ENCODE data around the gene CPLANE1. TPM values are rescaled to one million over a fixed set of nuclear protein-coding genes. Genes with fewer than 3 reads are reported as not detected.

Gene CPLANE1
- total and polyA plus RNA-seq, 2 donors from 2014 or later: 3.7 to 23.3 TPM

DNA sequence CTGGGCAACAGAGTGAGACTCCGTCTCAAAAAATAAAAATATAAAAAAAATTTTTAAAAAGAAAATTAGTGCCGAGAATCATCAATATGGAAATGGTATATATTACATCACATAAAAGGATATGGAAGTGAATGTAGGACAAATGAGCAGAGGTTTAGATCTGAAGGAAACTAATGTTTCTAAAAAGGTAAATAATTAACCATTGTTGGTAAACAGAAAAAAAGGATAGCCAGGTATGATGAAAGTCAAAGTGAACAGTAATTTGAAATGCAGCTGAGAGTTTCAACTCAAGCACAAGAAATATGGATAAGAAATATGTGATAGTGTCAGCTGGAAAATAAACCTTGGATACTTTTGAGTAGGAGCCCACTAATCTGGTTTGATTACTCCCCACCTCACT lies 76.2 kb downstream of the CPLANE1 start:
- no peak overlapping the region for H3K9ac ChIP-seq (ENCODE audit: low read length in 3 of 3)
- no peaks in the 10 kb centered on the region for H3K27me3 ChIP-seq (ENCODE audit: control insufficient read depth, insufficient read depth, low read length)
- intact Hi-C loops (cut with DNase I): no loop called here
- no peaks in the 10 kb centered on the region for H3K4me1 ChIP-seq (ENCODE audit: control insufficient read depth in 2 of 3, insufficient read depth in 2 of 3, low read depth in 1 of 3, low read length in 3 of 3)
- DNase-seq: no peak
- TF ChIP-seq, protein P1, sequence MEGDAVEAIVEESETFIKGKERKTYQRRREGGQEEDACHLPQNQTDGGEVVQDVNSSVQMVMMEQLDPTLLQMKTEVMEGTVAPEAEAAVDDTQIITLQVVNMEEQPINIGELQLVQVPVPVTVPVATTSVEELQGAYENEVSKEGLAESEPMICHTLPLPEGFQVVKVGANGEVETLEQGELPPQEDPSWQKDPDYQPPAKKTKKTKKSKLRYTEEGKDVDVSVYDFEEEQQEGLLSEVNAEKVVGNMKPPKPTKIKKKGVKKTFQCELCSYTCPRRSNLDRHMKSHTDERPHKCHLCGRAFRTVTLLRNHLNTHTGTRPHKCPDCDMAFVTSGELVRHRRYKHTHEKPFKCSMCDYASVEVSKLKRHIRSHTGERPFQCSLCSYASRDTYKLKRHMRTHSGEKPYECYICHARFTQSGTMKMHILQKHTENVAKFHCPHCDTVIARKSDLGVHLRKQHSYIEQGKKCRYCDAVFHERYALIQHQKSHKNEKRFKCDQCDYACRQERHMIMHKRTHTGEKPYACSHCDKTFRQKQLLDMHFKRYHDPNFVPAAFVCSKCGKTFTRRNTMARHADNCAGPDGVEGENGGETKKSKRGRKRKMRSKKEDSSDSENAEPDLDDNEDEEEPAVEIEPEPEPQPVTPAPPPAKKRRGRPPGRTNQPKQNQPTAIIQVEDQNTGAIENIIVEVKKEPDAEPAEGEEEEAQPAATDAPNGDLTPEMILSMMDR (IDR thresholded peaks at IDR 0.05; ENCODE audit: borderline replicate concordance, extremely low read depth, insufficient read depth): no peak
- peaks cover 2 to 60% (median 34%) of the 10 kb centered on the region in 3 donors for H3K36me3 ChIP-seq (ENCODE audit: control insufficient read depth in 2 of 3, insufficient read depth in 3 of 3, low read length in 3 of 3)
- FAIRE-seq: no peak
- no peak overlapping the region for H3K4me3 ChIP-seq (ENCODE audit: low read length in 3 of 3)
- no peaks in the 10 kb centered on the region for H3K9me3 ChIP-seq (ENCODE audit: control insufficient read depth in 2 of 3, insufficient read depth in 1 of 3, low read length in 3 of 3)
- H3K27ac ChIP-seq (ENCODE audit: low read depth in 2 of 2, low read length in 2 of 2): no peak overlapping the region

DNA sequence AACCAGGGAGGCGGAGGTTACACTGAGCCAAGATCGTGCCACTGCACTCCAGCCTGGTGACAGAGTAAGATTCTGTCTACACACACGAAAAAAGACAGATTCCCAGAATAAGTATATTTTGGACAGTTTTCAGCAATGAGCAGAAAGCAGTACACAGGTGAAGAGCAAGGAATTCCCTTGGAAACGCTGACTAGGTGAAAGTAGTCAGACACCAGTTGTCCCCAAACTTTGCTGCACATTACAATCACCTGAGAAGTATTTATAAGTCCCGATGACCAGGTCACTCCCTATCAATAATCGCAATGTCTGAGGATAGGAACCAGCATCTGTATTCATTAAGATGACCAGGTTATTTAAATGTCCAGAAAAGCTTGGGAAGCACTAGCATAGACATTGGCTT lies 78.3 kb downstream of the CPLANE1 start:
- FAIRE-seq (no peak), DNase-seq (no peak)
- Histone ChIP-seq H3K4me1 (ENCODE audit: control insufficient read depth in 2 of 3, insufficient read depth in 2 of 3, low read depth in 1 of 3, low read length in 3 of 3) (no peaks in the 10 kb centered on the region), H3K27me3 (ENCODE audit: control insufficient read depth, insufficient read depth, low read length) (no peaks in the 10 kb centered on the region), H3K4me3 (ENCODE audit: low read length in 3 of 3) (no peak overlapping the region), H3K36me3 (ENCODE audit: control insufficient read depth in 2 of 3, insufficient read depth in 3 of 3, low read length in 3 of 3) (peaks cover 2 to 45% (median 27%) of the 10 kb centered on the region in 3 donors), H3K27ac (ENCODE audit: low read depth in 2 of 2, low read length in 2 of 2) (no peak overlapping the region), H3K9ac (ENCODE audit: low read length in 3 of 3) (no peak overlapping the region), H3K9me3 (ENCODE audit: control insufficient read depth in 2 of 3, insufficient read depth in 1 of 3, low read length in 3 of 3) (no peaks in the 10 kb centered on the region)
- intact Hi-C loops (cut with DNase I): no loop called here
- TF ChIP-seq, protein P1 (IDR thresholded peaks at IDR 0.05; ENCODE audit: borderline replicate concordance, extremely low read depth, insufficient read depth): no peak

DNA sequence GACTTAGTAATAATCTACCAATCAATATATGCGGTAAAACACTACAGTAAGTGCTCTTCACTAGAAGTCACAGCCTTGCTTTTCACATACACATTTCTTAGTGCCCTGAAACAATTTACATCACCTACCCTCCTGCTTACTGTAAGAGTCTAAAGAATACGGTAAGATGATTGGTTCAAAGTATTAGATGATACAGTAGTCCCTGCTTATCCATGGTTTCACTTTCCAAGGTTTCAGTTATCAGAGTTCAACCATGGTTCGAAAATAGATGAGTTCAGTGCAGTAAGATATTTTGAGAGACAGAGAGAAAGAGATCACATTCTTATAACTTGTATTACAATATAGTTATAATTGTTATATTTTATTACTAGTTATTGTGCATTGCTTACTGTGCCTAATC lies 83.0 kb downstream of the CPLANE1 start:
- H3K9ac ChIP-seq (ENCODE audit: low read length in 3 of 3): no peak overlapping the region
- H3K27me3 ChIP-seq (ENCODE audit: control insufficient read depth, insufficient read depth, low read length): no peaks in the 10 kb centered on the region
- peaks cover 2 to 27% (median 22%) of the 10 kb centered on the region in 3 donors for H3K36me3 ChIP-seq (ENCODE audit: control insufficient read depth in 2 of 3, insufficient read depth in 3 of 3, low read length in 3 of 3)
- FAIRE-seq (no peak), DNase-seq (no peak)
- no peak overlapping the region for H3K4me3 ChIP-seq (ENCODE audit: low read length in 3 of 3)
- no peaks in the 10 kb centered on the region for H3K9me3 ChIP-seq (ENCODE audit: control insufficient read depth in 2 of 3, insufficient read depth in 1 of 3, low read length in 3 of 3)
- TF ChIP-seq, protein P1 (IDR thresholded peaks at IDR 0.05; ENCODE audit: borderline replicate concordance, extremely low read depth, insufficient read depth): no peak
- intact Hi-C loops (cut with DNase I): no loop called here
- H3K4me1 ChIP-seq (ENCODE audit: control insufficient read depth in 2 of 3, insufficient read depth in 2 of 3, low read depth in 1 of 3, low read length in 3 of 3): no peaks in the 10 kb centered on the region
- H3K27ac ChIP-seq (ENCODE audit: low read depth in 2 of 2, low read length in 2 of 2): no peak overlapping the region

DNA sequence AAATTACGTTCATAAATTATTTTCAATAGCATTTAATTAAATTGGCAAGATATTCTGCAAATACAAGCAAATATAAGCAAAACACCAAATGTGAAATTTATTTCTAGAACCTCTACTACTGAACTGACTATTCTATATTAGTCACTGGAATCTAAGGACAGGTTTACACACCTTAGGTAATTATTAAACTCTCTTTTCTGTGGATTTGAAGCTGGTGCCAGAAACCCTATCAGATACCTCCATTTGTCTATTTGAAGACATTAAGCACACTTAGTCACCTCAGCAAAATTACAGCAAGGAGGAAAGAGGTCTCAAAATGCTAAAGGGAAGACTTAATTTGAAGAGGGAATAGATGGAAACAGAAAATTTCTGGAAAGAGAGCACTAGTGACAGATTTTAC lies 83.4 kb downstream of the CPLANE1 start:
- Histone ChIP-seq H3K36me3 (ENCODE audit: control insufficient read depth in 2 of 3, insufficient read depth in 3 of 3, low read length in 3 of 3) (peaks cover 2 to 22% (median 18%) of the 10 kb centered on the region in 3 donors), H3K4me3 (ENCODE audit: low read length in 3 of 3) (no peak overlapping the region), H3K4me1 (ENCODE audit: control insufficient read depth in 2 of 3, insufficient read depth in 2 of 3, low read depth in 1 of 3, low read length in 3 of 3) (no peaks in the 10 kb centered on the region), H3K9me3 (ENCODE audit: control insufficient read depth in 2 of 3, insufficient read depth in 1 of 3, low read length in 3 of 3) (no peaks in the 10 kb centered on the region), H3K9ac (ENCODE audit: low read length in 3 of 3) (no peak overlapping the region), H3K27ac (ENCODE audit: low read depth in 2 of 2, low read length in 2 of 2) (no peak overlapping the region), H3K27me3 (ENCODE audit: control insufficient read depth, insufficient read depth, low read length) (no peaks in the 10 kb centered on the region)
- TF ChIP-seq, protein P1 (IDR thresholded peaks at IDR 0.05; ENCODE audit: borderline replicate concordance, extremely low read depth, insufficient read depth): no peak
- DNase-seq (no peak), FAIRE-seq (no peak)
- intact Hi-C loops (cut with DNase I): no loop called here

All from kidney (tissue), 14 donors.